ENCODE data around the gene TOP1.

Gene TOP1

GRCh38 chr20:41173161-41173721, 144.6 kb downstream of the TOP1 start:
- POLR2A ChIA-PET: interaction anchor here (0.8 to 2.0 kb wide), 2 partner anchors 38 to 167 kb away, joined by 4 to 8 read pairs; partner anchors contain the start of gene LPIN3
- Histone ChIP-seq H3K4me3 (ENCODE audit: low read depth, low read length) (no peak overlapping the region), H3K4me1 (ENCODE audit: control insufficient read depth, insufficient read depth, low read length) (no peaks in the 10 kb centered on the region), H3K36me3 (ENCODE audit: control insufficient read depth in 2 of 2, insufficient read depth in 1 of 2, low read length in 2 of 2) (peaks cover 0 to 95% of the 10 kb centered on the region in 2 experiments; a peak in 1 of 3 replicates), H3K9me3 (ENCODE audit: control insufficient read depth, insufficient read depth, low read depth, low read length) (no peaks in the 10 kb centered on the region), H3K27ac (ENCODE audit: extremely low read depth, low read depth, low read length) (no peak overlapping the region)
- TF ChIP-seq ZNF654 (tag by site-specific recombination; IDR thresholded peaks at IDR 0.05; ENCODE audit: low read depth) (peak; percentile 83), ZBTB48 (tag by site-specific recombination; IDR thresholded peaks at IDR 0.05) (peak; percentile 29; the same call in 1 of the 2 replicates), ZNF561 (tag by site-specific recombination; IDR thresholded peaks at IDR 0.05; ENCODE audit: borderline replicate concordance) (0 out of 2 replicates have a peak, but pooled peaks have one; percentile 25), SCRT2 (tag by site-specific recombination; IDR thresholded peaks at IDR 0.05) (0 out of 2 replicates have a peak, but pooled peaks have one; percentile 42), ZNF138 (tag by site-specific recombination; IDR thresholded peaks at IDR 0.05; ENCODE audit: borderline replicate concordance) (no peak), ZSCAN16 (tag by site-specific recombination; IDR thresholded peaks at IDR 0.05) (peak; percentile 85; the same call in 1 of the 2 replicates), ZNF510 (tag by site-specific recombination; IDR thresholded peaks at IDR 0.05; ENCODE audit: insufficient replicate concordance) (no peak)
- TF ChIP-seq, protein P1, sequence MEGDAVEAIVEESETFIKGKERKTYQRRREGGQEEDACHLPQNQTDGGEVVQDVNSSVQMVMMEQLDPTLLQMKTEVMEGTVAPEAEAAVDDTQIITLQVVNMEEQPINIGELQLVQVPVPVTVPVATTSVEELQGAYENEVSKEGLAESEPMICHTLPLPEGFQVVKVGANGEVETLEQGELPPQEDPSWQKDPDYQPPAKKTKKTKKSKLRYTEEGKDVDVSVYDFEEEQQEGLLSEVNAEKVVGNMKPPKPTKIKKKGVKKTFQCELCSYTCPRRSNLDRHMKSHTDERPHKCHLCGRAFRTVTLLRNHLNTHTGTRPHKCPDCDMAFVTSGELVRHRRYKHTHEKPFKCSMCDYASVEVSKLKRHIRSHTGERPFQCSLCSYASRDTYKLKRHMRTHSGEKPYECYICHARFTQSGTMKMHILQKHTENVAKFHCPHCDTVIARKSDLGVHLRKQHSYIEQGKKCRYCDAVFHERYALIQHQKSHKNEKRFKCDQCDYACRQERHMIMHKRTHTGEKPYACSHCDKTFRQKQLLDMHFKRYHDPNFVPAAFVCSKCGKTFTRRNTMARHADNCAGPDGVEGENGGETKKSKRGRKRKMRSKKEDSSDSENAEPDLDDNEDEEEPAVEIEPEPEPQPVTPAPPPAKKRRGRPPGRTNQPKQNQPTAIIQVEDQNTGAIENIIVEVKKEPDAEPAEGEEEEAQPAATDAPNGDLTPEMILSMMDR (tag by site-specific recombination; IDR thresholded peaks at IDR 0.05): peak; percentile 79
- CTCF ChIA-PET: interaction anchor here (0.6 to 4.2 kb wide), 41 partner anchors 9 to 557 kb away, joined by 3 to 106 read pairs (median 4); partner anchors contain the start of gene LPIN3

DNA sequence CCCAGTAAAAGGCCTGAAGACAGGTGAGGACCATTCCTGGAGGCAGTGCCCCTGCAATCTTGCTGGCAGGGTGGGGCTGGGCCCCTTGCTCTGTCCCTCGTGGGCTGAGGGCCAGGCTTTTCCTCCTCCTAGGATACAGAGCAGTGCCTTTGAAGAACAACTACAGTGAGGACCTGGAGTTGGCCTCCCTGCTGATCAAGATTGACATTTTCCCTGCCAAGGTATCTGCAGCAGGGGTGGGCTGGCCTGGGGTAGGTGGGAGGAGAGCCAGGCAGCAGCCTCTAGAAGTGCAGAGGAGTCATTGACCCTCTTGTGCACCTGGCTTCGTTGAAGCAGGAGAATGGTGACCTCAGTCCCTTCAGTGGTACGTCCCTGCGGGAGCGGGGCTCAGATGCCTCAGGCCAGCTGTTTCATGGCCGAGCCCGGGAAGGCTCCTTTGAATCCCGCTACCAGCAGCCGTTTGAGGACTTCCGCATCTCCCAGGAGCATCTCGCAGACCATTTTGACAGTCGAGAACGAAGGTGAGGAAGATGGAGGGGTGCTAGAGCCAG, 145.2 kb downstream of the TOP1 start:
- Histone ChIP-seq H3K27ac (ENCODE audit: extremely low read depth, low read depth, low read length) (no peak overlapping the region), H3K4me1 (ENCODE audit: control insufficient read depth, insufficient read depth, low read length) (no peaks in the 10 kb centered on the region), H3K9me3 (ENCODE audit: control insufficient read depth, insufficient read depth, low read depth, low read length) (no peaks in the 10 kb centered on the region), H3K36me3 (ENCODE audit: control insufficient read depth in 2 of 2, insufficient read depth in 1 of 2, low read length in 2 of 2) (peaks cover 0 to 93% of the 10 kb centered on the region in 2 experiments; a peak in 1 of 3 replicates), H3K4me3 (ENCODE audit: low read depth, low read length) (no peak overlapping the region)
- ChIA-PET POLR2A (no interaction called here), CTCF (interaction anchor here (0.9 to 4.2 kb wide), 15 partner anchors 8 to 191 kb away, joined by 3 to 106 read pairs (median 6); partner anchors contain the start of gene LPIN3)
- TF ChIP-seq ZNF629 (tag by site-specific recombination; IDR thresholded peaks at IDR 0.05) (no peak), ZNF513 (tag by site-specific recombination; IDR thresholded peaks at IDR 0.05) (no peak), ZNF544 (tag by site-specific recombination; IDR thresholded peaks at IDR 0.05) (no peak), ZBTB7A (tag by site-specific recombination; IDR thresholded peaks at IDR 0.05; ENCODE audit: low read depth) (no peak), KLF17 (tag by site-specific recombination; IDR thresholded peaks at IDR 0.05) (no peak), REST (tag by site-specific recombination; IDR thresholded peaks at IDR 0.05) (no peak), ZNF645 (tag by site-specific recombination; IDR thresholded peaks at IDR 0.05) (no peak), ZNF239 (tag by site-specific recombination; IDR thresholded peaks at IDR 0.05) (no peak), KLF7 (tag by site-specific recombination; IDR thresholded peaks at IDR 0.05; ENCODE audit: borderline replicate concordance) (no peak), SP7 (tag by site-specific recombination; IDR thresholded peaks at IDR 0.05) (no peak)
- TF ChIP-seq, protein P2, sequence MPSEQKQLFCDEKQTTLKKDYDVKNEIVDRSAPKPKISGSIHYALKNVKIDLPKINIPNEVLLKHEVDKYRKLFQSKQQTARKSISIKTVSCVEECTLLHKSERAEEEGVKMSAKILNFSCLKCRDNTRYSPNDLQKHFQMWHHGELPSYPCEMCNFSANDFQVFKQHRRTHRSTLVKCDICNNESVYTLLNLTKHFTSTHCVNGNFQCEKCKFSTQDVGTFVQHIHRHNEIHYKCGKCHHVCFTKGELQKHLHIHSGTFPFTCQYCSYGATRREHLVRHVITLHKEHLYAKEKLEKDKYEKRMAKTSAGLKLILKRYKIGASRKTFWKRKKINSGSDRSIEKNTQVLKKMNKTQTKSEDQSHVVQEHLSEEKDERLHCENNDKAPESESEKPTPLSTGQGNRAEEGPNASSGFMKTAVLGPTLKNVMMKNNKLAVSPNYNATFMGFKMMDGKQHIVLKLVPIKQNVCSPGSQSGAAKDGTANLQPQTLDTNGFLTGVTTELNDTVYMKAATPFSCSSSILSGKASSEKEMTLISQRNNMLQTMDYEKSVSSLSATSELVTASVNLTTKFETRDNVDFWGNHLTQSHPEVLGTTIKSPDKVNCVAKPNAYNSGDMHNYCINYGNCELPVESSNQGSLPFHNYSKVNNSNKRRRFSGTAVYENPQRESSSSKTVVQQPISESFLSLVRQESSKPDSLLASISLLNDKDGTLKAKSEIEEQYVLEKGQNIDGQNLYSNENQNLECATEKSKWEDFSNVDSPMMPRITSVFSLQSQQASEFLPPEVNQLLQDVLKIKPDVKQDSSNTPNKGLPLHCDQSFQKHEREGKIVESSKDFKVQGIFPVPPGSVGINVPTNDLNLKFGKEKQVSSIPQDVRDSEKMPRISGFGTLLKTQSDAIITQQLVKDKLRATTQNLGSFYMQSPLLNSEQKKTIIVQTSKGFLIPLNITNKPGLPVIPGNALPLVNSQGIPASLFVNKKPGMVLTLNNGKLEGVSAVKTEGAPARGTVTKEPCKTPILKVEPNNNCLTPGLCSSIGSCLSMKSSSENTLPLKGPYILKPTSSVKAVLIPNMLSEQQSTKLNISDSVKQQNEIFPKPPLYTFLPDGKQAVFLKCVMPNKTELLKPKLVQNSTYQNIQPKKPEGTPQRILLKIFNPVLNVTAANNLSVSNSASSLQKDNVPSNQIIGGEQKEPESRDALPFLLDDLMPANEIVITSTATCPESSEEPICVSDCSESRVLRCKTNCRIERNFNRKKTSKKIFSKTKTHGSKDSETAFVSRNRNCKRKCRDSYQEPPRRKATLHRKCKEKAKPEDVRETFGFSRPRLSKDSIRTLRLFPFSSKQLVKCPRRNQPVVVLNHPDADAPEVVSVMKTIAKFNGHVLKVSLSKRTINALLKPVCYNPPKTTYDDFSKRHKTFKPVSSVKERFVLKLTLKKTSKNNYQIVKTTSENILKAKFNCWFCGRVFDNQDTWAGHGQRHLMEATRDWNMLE (tag by site-specific recombination; conservative IDR thresholded peaks at IDR 0.05; ENCODE audit: low read depth): no peak

All from HEK293 (cell line).